GM19328 (cell line): Measurements from ENCODE around the gene STK16.
"Not testable (repeated sequence)": the region's sequence is repeated elsewhere in the genome, so short reads cannot be mapped to it uniquely, and the experiment has no call there.

ENCODE experiments used
- ATAC-seq: cut with Tn5 transposase; IDR thresholded peaks from one replicate; pipeline ENCODE4 v1.9.1; 2021; ENCODE audit warnings: mild to moderate bottlenecking, moderate library complexity; ENCODE audit not compliant: unreplicated experiment

The STK16 gene

GRCh38 chr2:219286436-219287115, 41.3 kb downstream of the STK16 start:
- ATAC-seq: no peak

- ATAC-seq: not testable (repeated sequence)
These were observed 41.8 kb downstream of the STK16 start for GRCh38 chr2:219287116-219287440.

- no peak for ATAC-seq
These were observed 42.4 kb downstream of the STK16 start for GRCh38 chr2:219287580-219288265.

GRCh38 chr2:219289195-219289536, 43.9 kb downstream of the STK16 start:
- no peak for ATAC-seq

- no peak for ATAC-seq
These were observed 44.5 kb downstream of the STK16 start for GRCh38 chr2:219289537-219290361.

GRCh38 chr2:219290381-219291171, 45.3 kb downstream of the STK16 start:
- no peak for ATAC-seq

- ATAC-seq: no peak
These were observed 46.1 kb downstream of the STK16 start for GRCh38 chr2:219291394-219291793.

GRCh38 chr2:219291910-219292490, 46.7 kb downstream of the STK16 start:
- ATAC-seq: no peak

GRCh38 chr2:219292616-219293015, 47.3 kb downstream of the STK16 start:
- ATAC-seq: no peak

- no peak for ATAC-seq
These were observed 48.5 kb downstream of the STK16 start for GRCh38 chr2:219293736-219294231.

GRCh38 chr2:219294356-219295351, 49.4 kb downstream of the STK16 start:
- peak; percentile 77 for ATAC-seq

GRCh38 chr2:219296142-219296541, 50.9 kb downstream of the STK16 start:
- no peak for ATAC-seq

GRCh38 chr2:219296631-219297391, 51.5 kb downstream of the STK16 start:
- ATAC-seq: no peak

- no peak for ATAC-seq
These were observed 52.6 kb downstream of the STK16 start for GRCh38 chr2:219297766-219298456.

- ATAC-seq: peak; percentile 41
These were observed 53.6 kb downstream of the STK16 start for GRCh38 chr2:219298759-219299371.

GRCh38 chr2:219299372-219299760, 54.1 kb downstream of the STK16 start:
- ATAC-seq: no peak
